Erythroblast (primary cell): ENCODE results near the gene CDKN2A.

Experiments
- GATA1 ChIP-seq: IDR thresholded peaks from 2 replicates; pipeline ENCODE4 v1.6.1; 2011; ENCODE audit warnings: low read depth, mild to moderate bottlenecking, control low read depth, low read length, moderate library complexity
- POLR2A ChIP-seq: IDR thresholded peaks from 2 replicates; pipeline ENCODE4 v1.6.1; 2011; ENCODE audit warnings: mild to moderate bottlenecking, low read length

- TF ChIP-seq POLR2A (no peak), GATA1 (no peak)
Observed at GRCh38 chr9:22041775-22042174, 47.6 kb upstream of the CDKN2A start.
